GM23338 (cell line): ENCODE results near the gene UBP1. TPM values are rescaled to one million over a fixed set of nuclear protein-coding genes. Genes with fewer than 3 reads are reported as not detected.

ENCODE experiments used
- ATAC-seq: fragments of 200-7000 bp; cut with Tn5 transposase; 3 replicates; pipeline ENCODE4 v1.9.1; 2020
- DNase-seq: peaks from one replicate; pipeline ENCODE4 v3.0.0-alpha.2; 2015; ENCODE audit warnings: low spot score
- H2AFZ ChIP-seq: fragments of 200-600 bp; sonication (generic); 2 replicates; pipeline ENCODE4 v1.8.0; 2016; ENCODE audit warnings: antibody characterized with exemption, mild to moderate bottlenecking, moderate library complexity
- H3F3A ChIP-seq: fragments of 200-600 bp; sonication (generic); replicated peaks from 2 replicates; pipeline ENCODE4 v1.8.0; 2017; ENCODE audit warnings: antibody characterized with exemption, mixed run types, low read depth
- H3K27ac ChIP-seq: fragments of 200-600 bp; sonication (generic); 2 replicates; pipeline ENCODE4 v1.6.1; 2016; ENCODE audit warnings: low read depth
- H3K27me3 ChIP-seq: fragments of 200-600 bp; sonication (generic); 2 replicates; pipeline ENCODE4 v1.8.0; 2016; ENCODE audit warnings: mild to moderate bottlenecking, mixed run types, moderate library complexity; ENCODE audit not compliant: insufficient read depth
- H3K36me3 ChIP-seq: fragments of 200-600 bp; sonication (generic); 2 replicates; pipeline ENCODE4 v1.8.0; 2016; ENCODE audit warnings: mild to moderate bottlenecking; ENCODE audit not compliant: insufficient read depth
- H3K4me1 ChIP-seq: fragments of 200-600 bp; sonication (generic); 2 replicates; pipeline ENCODE4 v1.8.0; 2016; ENCODE audit warnings: mild to moderate bottlenecking, moderate library complexity; ENCODE audit not compliant: insufficient read depth
- H3K4me2 ChIP-seq: fragments of 200-600 bp; sonication (generic); 2 replicates; pipeline ENCODE4 v1.7.1; 2017; ENCODE audit warnings: mixed run types
- H3K4me3 ChIP-seq: fragments of 200-600 bp; sonication (generic); 2 replicates; pipeline ENCODE4 v1.6.1; 2016; ENCODE audit warnings: mixed run types
- H3K79me2 ChIP-seq: fragments of 200-600 bp; sonication (generic); replicated peaks from 2 replicates; pipeline ENCODE4 v1.8.0; 2017; ENCODE audit warnings: mild to moderate bottlenecking; ENCODE audit not compliant: insufficient read depth
- H3K9me2 ChIP-seq: fragments of 200-600 bp; sonication (generic); 2 replicates; pipeline ENCODE4 v1.8.0; 2017; ENCODE audit not compliant: insufficient read depth
- H4K20me1 ChIP-seq: fragments of 200-600 bp; sonication (generic); replicated peaks from 2 replicates; pipeline ENCODE4 v1.8.0; 2017; ENCODE audit warnings: mild to moderate bottlenecking; ENCODE audit not compliant: insufficient read depth
- H3K27ac Mint-ChIP-seq: 2 replicates; pipeline ENCODE4 v1.8.0; 2020; ENCODE audit warnings: inconsistent platforms, mild to moderate bottlenecking, moderate library complexity, mixed read lengths
- H3K27me3 Mint-ChIP-seq: 3 replicates; pipeline ENCODE4 v1.8.0; 2022; ENCODE audit warnings: low read depth, mild to moderate bottlenecking, moderate library complexity, mixed read lengths, inconsistent platforms; ENCODE audit not compliant: insufficient read depth, poor library complexity
- H3K36me3 Mint-ChIP-seq: 3 replicates; pipeline ENCODE4 v1.8.0; 2021; ENCODE audit warnings: low read depth, mild to moderate bottlenecking, inconsistent platforms, moderate library complexity, mixed read lengths
- H3K4me1 Mint-ChIP-seq: 3 replicates; pipeline ENCODE4 v1.8.0; 2020; ENCODE audit warnings: mild to moderate bottlenecking, inconsistent platforms, mixed read lengths
- H3K4me3 Mint-ChIP-seq: 3 replicates; pipeline ENCODE4 v1.8.0; 2021; ENCODE audit warnings: moderate library complexity, mild to moderate bottlenecking, inconsistent platforms, mixed read lengths
- H3K9me3 Mint-ChIP-seq: 3 replicates; pipeline ENCODE4 v1.8.0; 2020; ENCODE audit warnings: moderate library complexity, mild to moderate bottlenecking, inconsistent platforms, mixed read lengths
- CREB1 ChIP-seq: fragments of 250-450 bp; sonication (Bioruptor Pico); IDR thresholded peaks from 2 replicates; pipeline ENCODE4 v1.5.0; 2020; ENCODE audit warnings: low read depth, mild to moderate bottlenecking, moderate library complexity
- ETS1 ChIP-seq: IDR thresholded peaks from 2 replicates; pipeline ENCODE4 v1.6.1; 2016; ENCODE audit warnings: antibody characterized with exemption
- EZH2 ChIP-seq: fragments of 200-600 bp; sonication (generic); IDR thresholded peaks from one replicate; pipeline ENCODE4 v1.8.0; 2017; ENCODE audit warnings: antibody characterized with exemption, mild to moderate bottlenecking, low read depth; ENCODE audit not compliant: unreplicated experiment
- EZH2phosphoT487 ChIP-seq: fragments of 200-600 bp; sonication (generic); IDR thresholded peaks from one replicate; pipeline ENCODE4 v1.8.1; 2018; ENCODE audit warnings: antibody characterized with exemption; ENCODE audit not compliant: unreplicated experiment
- JUNB ChIP-seq: IDR thresholded peaks from one replicate; pipeline ENCODE4 v1.6.1; 2016; ENCODE audit warnings: antibody characterized with exemption; ENCODE audit not compliant: unreplicated experiment
- NANOG ChIP-seq: IDR thresholded peaks from 2 replicates; pipeline ENCODE4 v1.6.1; 2016; ENCODE audit warnings: antibody characterized with exemption, borderline replicate concordance
- STAT1 ChIP-seq: IDR thresholded peaks from one replicate; pipeline ENCODE4 v1.6.1; 2016; ENCODE audit warnings: antibody characterized with exemption; ENCODE audit not compliant: unreplicated experiment
- ZNF114 ChIP-seq: fragments of 250-450 bp; sonication (Bioruptor Pico); IDR thresholded peaks from 2 replicates; pipeline ENCODE4 v1.5.0; 2020; ENCODE audit warnings: mild to moderate bottlenecking, moderate library complexity
- ZNF331 ChIP-seq: fragments of 250-450 bp; sonication (Bioruptor Pico); IDR thresholded peaks from 2 replicates; pipeline ENCODE4 v1.5.0; 2020; ENCODE audit warnings: low read depth, mild to moderate bottlenecking, moderate library complexity
- ZNF462 ChIP-seq: fragments of 250-450 bp; sonication (Bioruptor Pico); IDR thresholded peaks from 2 replicates; pipeline ENCODE4 v1.5.0; 2020; ENCODE audit warnings: mild to moderate bottlenecking, moderate library complexity
- polyA plus RNA-seq: library from polyadenylated mRNA; unstranded; fragments of >200 nt; fragmentation: Nextera tagmentation; extraction: Ambion mirVana; gene quantifications from 2 replicates; pipeline ENCODE4 v1.2.1, GENCODE V29; 2016
- total RNA-seq: library from RNA; depleted of rRNA; stranded (reverse); fragments of >200 nt; shearing (Covaris generic); gene quantifications from 2 replicates; pipeline ENCODE4 v1.2.3, GENCODE V29; 2014
- TF ChIP-seq, protein P1 (sequence below), 2 experiments: fragments of 200-600 bp in 1 of 2; sonication (generic) in 1 of 2; conservative IDR thresholded peaks; 2 replicates each; pipeline versions ENCODE4 v1.5.1 to v1.6.1; 2016 to 2017; ENCODE audit warnings: antibody characterized with exemption in 2 of 2, low read depth in 2 of 2, mild to moderate bottlenecking in 2 of 2, moderate library complexity in 1 of 2

UBP1 gene
- total and polyA plus RNA-seq, 2 experiments from 2014 or later, result 16.8 to 66.8 TPM

GRCh38 chr3:33360136-33360825 lies 79.9 kb downstream of the UBP1 start:
- no peak overlapping the region for H3K4me3 ChIP-seq
- no peak for TF ChIP-seq NANOG
- no peak for TF ChIP-seq EZH2
- no peak for TF ChIP-seq ZNF331 (CRISPR knock-in tag)
- TF ChIP-seq EZH2phosphoT487, result no peak
- no peak for TF ChIP-seq CREB1 (CRISPR knock-in tag)
- TF ChIP-seq, protein P1, sequence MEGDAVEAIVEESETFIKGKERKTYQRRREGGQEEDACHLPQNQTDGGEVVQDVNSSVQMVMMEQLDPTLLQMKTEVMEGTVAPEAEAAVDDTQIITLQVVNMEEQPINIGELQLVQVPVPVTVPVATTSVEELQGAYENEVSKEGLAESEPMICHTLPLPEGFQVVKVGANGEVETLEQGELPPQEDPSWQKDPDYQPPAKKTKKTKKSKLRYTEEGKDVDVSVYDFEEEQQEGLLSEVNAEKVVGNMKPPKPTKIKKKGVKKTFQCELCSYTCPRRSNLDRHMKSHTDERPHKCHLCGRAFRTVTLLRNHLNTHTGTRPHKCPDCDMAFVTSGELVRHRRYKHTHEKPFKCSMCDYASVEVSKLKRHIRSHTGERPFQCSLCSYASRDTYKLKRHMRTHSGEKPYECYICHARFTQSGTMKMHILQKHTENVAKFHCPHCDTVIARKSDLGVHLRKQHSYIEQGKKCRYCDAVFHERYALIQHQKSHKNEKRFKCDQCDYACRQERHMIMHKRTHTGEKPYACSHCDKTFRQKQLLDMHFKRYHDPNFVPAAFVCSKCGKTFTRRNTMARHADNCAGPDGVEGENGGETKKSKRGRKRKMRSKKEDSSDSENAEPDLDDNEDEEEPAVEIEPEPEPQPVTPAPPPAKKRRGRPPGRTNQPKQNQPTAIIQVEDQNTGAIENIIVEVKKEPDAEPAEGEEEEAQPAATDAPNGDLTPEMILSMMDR (conservative IDR thresholded peaks at IDR 0.05; ENCODE audit: low read depth in 2 of 2), result no peak
- TF ChIP-seq ZNF114 (CRISPR knock-in tag), result no peak
- TF ChIP-seq STAT1, result no peak
- TF ChIP-seq JUNB, result no peak
- no peak for TF ChIP-seq ETS1
- no peak for TF ChIP-seq ZNF462
- DNase-seq (no peak), ATAC-seq (no peak)
- no peaks in the 10 kb centered on the region for H3K79me2 ChIP-seq
- no peaks in the 10 kb centered on the region for H3K36me3 ChIP-seq
- no peaks in the 10 kb centered on the region for H3K4me1 ChIP-seq
- no peaks in the 10 kb centered on the region for H4K20me1 ChIP-seq
- Mint-ChIP-seq H3K27me3 (no peaks in the 10 kb centered on the region), H3K27ac (no peak overlapping the region), H3K4me3 (no peak overlapping the region), H3K9me3 (no peaks in the 10 kb centered on the region), H3K36me3 (no peaks in the 10 kb centered on the region), H3K4me1 (no peaks in the 10 kb centered on the region)
- no peaks in the 10 kb centered on the region for H3F3A ChIP-seq
- H3K9me2 ChIP-seq, result no peaks in the 10 kb centered on the region
- H3K4me2 ChIP-seq, result no peak overlapping the region
- no peak overlapping the region for H3K27ac ChIP-seq
- no peaks in the 10 kb centered on the region for H3K27me3 ChIP-seq
- no peak overlapping the region for H2AFZ ChIP-seq
